K562 (cell line): Measurements from ENCODE around the gene ANKDD1A. TPM values are rescaled to one million over a fixed set of nuclear protein-coding genes. Genes with fewer than 3 reads are reported as not detected.

Experiments
- ATAC-seq: fragments of 200-7000 bp; cut with Tn5 transposase; 3 replicates; pipeline ENCODE4 v1.9.1; 2020; ENCODE audit warnings: moderate library complexity
- BruUV-seq: library from RNA; stranded (reverse); fragments of 400-500 nt; replicated peaks from 2 replicates; lab custom pipeline; 2021; lab: Mats Ljungman, UMichigan
- CTCF ChIA-PET: fragments of 300-600 bp; formaldehyde crosslinking; extraction: SDS; loops from one replicate; lab custom pipeline; 2021; ENCODE audit warnings: low intra/inter-chr PET ratio; lab: Yijun Ruan, JAX
- POLR2A ChIA-PET: fragments of 300-600, 350-650 bp; sonication (Branson Sonifier 250); formaldehyde crosslinking; extraction: SDS; loops from one replicate; lab custom pipeline; 2021; ENCODE audit warnings: antibody characterized with exemption, inconsistent platforms; lab: Yijun Ruan, JAX
- DNase-seq, 4 experiments: peaks; one replicate each; pipeline versions ENCODE4 v3.0.0 to v3.0.0-alpha.2; 2011 to 2018; ENCODE audit warnings: low spot score in 3 of 4, mixed read lengths in 3 of 4; ENCODE audit errors: extremely low read depth in 1 of 4
- FAIRE-seq: peaks from 2 replicates; lab custom pipeline; 2011; peaks lifted over from hg19 to GRCh38; lab: Jason Lieb, UNC
- H2AFZ ChIP-seq: 2 replicates; pipeline ENCODE4 v1.6.0; 2011; ENCODE audit warnings: low read depth, low read length, control low read depth, inconsistent platforms
- H3K27ac ChIP-seq: fragments of 200-600 bp; 3 replicates; pipeline ENCODE4 v1.8.0; 2011; ENCODE audit warnings: low read depth, mild to moderate bottlenecking, control low read depth, inconsistent platforms, low read length, moderate library complexity, mixed read lengths; ENCODE audit errors: extremely low read depth
- H3K27me3 ChIP-seq, 2 experiments: fragments of 300-600 bp in 1 of 2; 2 replicates in 1 of 2; 3 replicates in 1 of 2; pipeline versions ENCODE4 v1.6.0 to v1.8.0; 2011; ENCODE audit warnings: inconsistent platforms in 2 of 2, low read length in 2 of 2, mild to moderate bottlenecking in 1 of 2, mixed read lengths in 1 of 2, moderate library complexity in 1 of 2; ENCODE audit not compliant: control insufficient read depth in 2 of 2, insufficient read depth in 2 of 2
- H3K36me3 ChIP-seq: fragments of 300-600 bp; 3 replicates; pipeline ENCODE4 v1.8.0; 2011; ENCODE audit warnings: mild to moderate bottlenecking, low read length, inconsistent platforms; ENCODE audit not compliant: control insufficient read depth, insufficient read depth
- H3K4me1 ChIP-seq, 2 experiments: fragments of 200-600 bp in 1 of 2; replicated peaks in 1 of 2; 2 replicates in 1 of 2; 3 replicates in 1 of 2; pipeline versions ENCODE4 v1.5.1 to v1.8.0; 2011; ENCODE audit warnings: inconsistent platforms in 2 of 2, low read length in 2 of 2, mild to moderate bottlenecking in 1 of 2, mixed read lengths in 1 of 2, moderate library complexity in 1 of 2; ENCODE audit not compliant: control insufficient read depth in 2 of 2, insufficient read depth in 2 of 2
- H3K4me2 ChIP-seq: 2 replicates; pipeline ENCODE4 v1.6.1; 2011; ENCODE audit warnings: low read length, control low read depth, inconsistent platforms, mixed read lengths; ENCODE audit not compliant: insufficient read depth
- H3K4me3 ChIP-seq: fragments of 200-600 bp; sonication (generic), shearing (Covaris generic); 2 replicates; pipeline ENCODE4 v1.5.1; 2016; ENCODE audit warnings: control low read depth, inconsistent platforms
- H3K79me2 ChIP-seq: fragments of 200-600 bp; 3 replicates; pipeline ENCODE4 v1.8.0; 2011; ENCODE audit warnings: low read length, inconsistent platforms; ENCODE audit not compliant: control insufficient read depth, insufficient read depth
- H3K9ac ChIP-seq, 2 experiments: 2 replicates each; pipeline versions ENCODE4 v1.6.0 to v1.6.1; 2011; ENCODE audit warnings: low read depth in 2 of 2, low read length in 2 of 2, control low read depth in 1 of 2, inconsistent platforms in 1 of 2, mild to moderate bottlenecking in 1 of 2, mixed read lengths in 1 of 2; ENCODE audit not compliant: insufficient read depth in 1 of 2
- H3K9me1 ChIP-seq: one replicate; pipeline ENCODE4 v1.6.0; 2011; ENCODE audit warnings: inconsistent platforms, mild to moderate bottlenecking, low read length, moderate library complexity; ENCODE audit not compliant: control insufficient read depth, insufficient read depth
- H3K9me3 ChIP-seq: replicated peaks from 2 replicates; pipeline ENCODE4 v1.5.1; 2011; ENCODE audit warnings: low read depth, low read length, inconsistent platforms; ENCODE audit not compliant: control insufficient read depth, insufficient read depth
- H4K20me1 ChIP-seq: replicated peaks from 2 replicates; pipeline ENCODE4 v1.6.1; 2011; ENCODE audit warnings: low read length, inconsistent platforms, mixed read lengths; ENCODE audit not compliant: control insufficient read depth, insufficient read depth
- ADNP ChIP-seq: fragments of 200-800 bp; sonication (Bioruptor generic); IDR thresholded peaks from 2 replicates; pipeline ENCODE4 v1.6.1; 2016; ENCODE audit warnings: missing genetic modification characterization, missing compliant biosample characterization
- MAZ ChIP-seq, 2 experiments: fragments of 450-650 bp in 1 of 2; sonication (generic) in 1 of 2; formaldehyde crosslinking; IDR thresholded peaks in 1 of 2; conservative IDR thresholded peaks in 1 of 2; 2 replicates each; pipeline versions ENCODE4 v1.4.0 to v1.5.0; 2020; ENCODE audit warnings: mild to moderate bottlenecking in 1 of 2, missing genetic modification reagents in 1 of 2
- NFYB ChIP-seq: IDR thresholded peaks from 2 replicates; pipeline ENCODE4 v1.6.1; 2011; ENCODE audit warnings: mild to moderate bottlenecking, moderate library complexity; ENCODE audit not compliant: insufficient read length; ENCODE audit errors: extremely low read depth
- SMAD1 ChIP-seq: fragments of 150-350 bp; IDR thresholded peaks from 2 replicates; pipeline ENCODE4 v1.6.1; 2014; ENCODE audit warnings: low read length, low read depth; ENCODE audit not compliant: partially characterized antibody
- ZBTB9 ChIP-seq: fragments of 450-650 bp; formaldehyde crosslinking; IDR thresholded peaks from 2 replicates; pipeline ENCODE4 v1.4.0; 2020; ENCODE audit warnings: mild to moderate bottlenecking, moderate library complexity
- ZFP30 ChIP-seq: fragments of 250-450 bp; sonication (Bioruptor Pico); IDR thresholded peaks from 2 replicates; pipeline ENCODE4 v1.8.0; 2022; ENCODE audit warnings: moderate library complexity, mild to moderate bottlenecking, inconsistent platforms, borderline replicate concordance
- WGBS: fragments of 100-300 bp; shearing (Covaris generic); methylation state at CpG from one replicate; pipeline ENCODE4 v1.1.6; 2016; ENCODE audit warnings: low coverage, mixed read lengths; ENCODE audit not compliant: insufficient coverage; ENCODE audit errors: missing lambda C conversion rate; 5-methylcytosine and 5-hydroxymethylcytosine counted together
- in situ Hi-C: fragments of 300-500 bp; cut with MboI; formaldehyde crosslinking; loops from 4 replicates; pipeline ENCODE4 v1.15.0; 2018; ENCODE audit warnings: inconsistent platforms, mixed read lengths
- intact Hi-C: fragments of 100-400 bp; cut with micrococcal nuclease; formaldehyde crosslinking; loops from 2 replicates; pipeline ENCODE4 v1.14.2; 2022
- polyA plus RNA-seq, 8 experiments: library from polyadenylated mRNA; depleted of rRNA in 4 of 8; stranded (reverse) in 5 of 8; unstranded in 3 of 8; fragments of >200 nt; fragmentation: Nextera tagmentation in 2 of 8; fragmentation: Illumina TruSeq in 1 of 8; extraction: Ambion mirVana in 2 of 8; extraction: Trizol in 1 of 8; gene quantifications; 2 replicates each; pipeline versions ENCODE4 v1.2.1 to v1.2.3, GENCODE V29; 2011 to 2014; ENCODE audit warnings: inconsistent platforms in 1 of 8, missing spikeins in 1 of 8
- total RNA-seq, 7 experiments: library from RNA; depleted of rRNA in 6 of 7; stranded (reverse); fragments of >200 nt in 6 of 7; fragmentation: Illumina TruSeq in 2 of 7; extraction: Trizol in 2 of 7; gene quantifications; 2 replicates each; pipeline versions ENCODE4 v1.2.1 to v1.2.3, GENCODE V29; 2011 to 2021; ENCODE audit warnings: low replicate concordance in 1 of 7

ANKDD1A gene
- total and polyA plus RNA-seq, 9 of the 15 experiments (the other 6 are each of a cell fraction or from before 2014, with no cell fraction given): 0.08 to 0.80 (median 0.43) TPM

- TF ChIP-seq MAZ (CRISPR knock-in tag; conservative IDR thresholded peaks at IDR 0.05 in 1 of 2, IDR thresholded peaks at IDR 0.05 in 1 of 2) (0 out of 4 replicates have a peak, but pooled peaks of 1 of the 2 experiments have one; percentile 38), NFYB (no peak), SMAD1 (no peak)
- TF ChIP-seq, all 486 proteins: peak for 21
Observed at GRCh38 chr15:64897345-64897985, 14.2 kb upstream of the ANKDD1A start (continued).

- Histone ChIP-seq H2AFZ (no peak overlapping the region), H4K20me1 (no peaks in the 10 kb centered on the region), H3K4me1 (peaks cover 24 to 28% of the 10 kb centered on the region in 2 experiments), H3K27ac (no peak overlapping the region), H3K9ac (peak overlapping the region in 1 of 2 experiments; percentile 1; a peak in 1 of 4 replicates), H3K79me2 (no peaks in the 10 kb centered on the region), H3K36me3 (no peaks in the 10 kb centered on the region), H3K4me3 (no peak overlapping the region), H3K9me1 (no peaks in the 10 kb centered on the region), H3K27me3 (0 out of 5 replicates have a peak, but pooled peaks cover 0 to 5% of the 10 kb centered on the region in 2 experiments), H3K4me2 (no peak overlapping the region), H3K9me3 (no peaks in the 10 kb centered on the region)
- in situ Hi-C loops (no loop called here), intact Hi-C loops (no loop called here)
- no peak for TF ChIP-seq ZFP30
- no peak for TF ChIP-seq ADNP (tag)
- TF ChIP-seq ZBTB9 (CRISPR knock-in tag): no peak
- WGBS: 12% methylated on average over 4 of the region's 4 CpGs
- CTCF ChIA-PET: no interaction called here
- POLR2A ChIA-PET: interaction anchor here (0.6 kb wide), 1 partner anchor 447 kb away, joined by 3 read pairs; no protein-coding TSS in a partner anchor
- no peak for ATAC-seq
- no peak for FAIRE-seq
- no peak for DNase-seq
- BruUV-seq: no TSS peak
Observed at GRCh38 chr15:64898406-64898805, 13.3 kb upstream of the ANKDD1A start.
